Endothelial cell of umbilical vein (primary cell): Measurements from ENCODE around the gene TNS2. TPM values are rescaled to one million over a fixed set of nuclear protein-coding genes. Genes with fewer than 3 reads are reported as not detected.

ENCODE experiments used
- BruUV-seq: library from RNA; stranded (reverse); fragments of 400-500 nt; replicated peaks from 2 replicates; lab custom pipeline; 2021; lab: Mats Ljungman, UMichigan
- CTCF ChIA-PET: fragments of 300-600, 350-600 bp; sonication (Branson Sonifier 250); formaldehyde crosslinking; loops from one replicate; lab custom pipeline; 2021; ENCODE audit warnings: antibody characterized with exemption, inconsistent platforms; lab: Charles Lee
- POLR2A ChIA-PET: fragments of 300-600, 350-600 bp; sonication (Branson Sonifier 250); formaldehyde crosslinking; loops from one replicate; lab custom pipeline; 2021; ENCODE audit warnings: antibody characterized with exemption, inconsistent platforms; lab: Charles Lee
- DNase-seq: peaks from one replicate; pipeline ENCODE4 v3.0.0-alpha.2; 2011; ENCODE audit warnings: low read depth, low spot score
- FAIRE-seq: peaks from 2 replicates; lab custom pipeline; 2011; peaks lifted over from hg19 to GRCh38; lab: Jason Lieb, UNC
- H2AFZ ChIP-seq: 2 replicates; pipeline ENCODE4 v1.6.0; 2012; ENCODE audit warnings: low read depth, low read length, control low read depth, inconsistent platforms
- H3K27ac ChIP-seq: 2 replicates; pipeline ENCODE4 v1.5.1; 2011; ENCODE audit warnings: low read depth, mild to moderate bottlenecking, control low read depth, low read length, moderate library complexity; ENCODE audit not compliant: insufficient read depth
- H3K27me3 ChIP-seq, 2 experiments: 2 replicates each; pipeline versions ENCODE4 v1.6.0 to v1.6.1; 2011; ENCODE audit warnings: low read length in 2 of 2, mixed read lengths in 1 of 2; ENCODE audit not compliant: control insufficient read depth in 2 of 2, insufficient read depth in 2 of 2
- H3K36me3 ChIP-seq, 2 experiments: 2 replicates in 1 of 2; 3 replicates in 1 of 2; pipeline ENCODE4 v1.5.1; 2011; ENCODE audit warnings: low read length in 2 of 2, mild to moderate bottlenecking in 1 of 2, moderate library complexity in 1 of 2; ENCODE audit not compliant: control insufficient read depth in 2 of 2, insufficient read depth in 2 of 2; ENCODE audit errors: extremely low read depth in 1 of 2
- H3K4me1 ChIP-seq: 3 replicates; pipeline ENCODE4 v1.5.1; 2011; ENCODE audit warnings: mild to moderate bottlenecking, low read length; ENCODE audit not compliant: control insufficient read depth, insufficient read depth; ENCODE audit errors: extremely low read depth
- H3K4me2 ChIP-seq: 2 replicates; pipeline ENCODE4 v1.6.1; 2011; ENCODE audit warnings: low read length, control low read depth, mixed read lengths; ENCODE audit not compliant: insufficient read depth
- H3K4me3 ChIP-seq, 3 experiments: fragments of 200-600 bp in 1 of 3; sonication (generic), shearing (Covaris generic) in 1 of 3; replicated peaks in 1 of 3; 2 replicates each; pipeline ENCODE4 v1.5.1; 2011 to 2016; ENCODE audit warnings: control low read depth in 3 of 3, low read length in 3 of 3, mild to moderate bottlenecking in 2 of 3, inconsistent platforms in 1 of 3, low read depth in 1 of 3, moderate library complexity in 1 of 3; ENCODE audit not compliant: insufficient read depth in 1 of 3
- H3K79me2 ChIP-seq: 2 replicates; pipeline ENCODE4 v1.6.0; 2012; ENCODE audit warnings: low read length, inconsistent platforms; ENCODE audit not compliant: control insufficient read depth, insufficient read depth
- H3K9ac ChIP-seq: replicated peaks from 2 replicates; pipeline ENCODE3; 2011; ENCODE audit warnings: low read length, control low read depth; ENCODE audit not compliant: insufficient read depth; ENCODE audit errors: extremely low read depth
- H3K9me1 ChIP-seq: replicated peaks from 3 replicates; pipeline ENCODE4 v1.6.0; 2011; ENCODE audit warnings: mild to moderate bottlenecking, low read length; ENCODE audit not compliant: control insufficient read depth, insufficient read depth; ENCODE audit errors: extremely low read depth
- H3K9me3 ChIP-seq: replicated peaks from 2 replicates; pipeline ENCODE4 v1.5.1; 2012; ENCODE audit warnings: low read length, inconsistent platforms; ENCODE audit not compliant: control insufficient read depth, insufficient read depth
- H4K20me1 ChIP-seq: replicated peaks from 2 replicates; pipeline ENCODE3; 2011; ENCODE audit warnings: mild to moderate bottlenecking, low read length; ENCODE audit not compliant: control insufficient read depth, insufficient read depth; ENCODE audit errors: extremely low read depth
- CTCF ChIP-seq, 2 donors: IDR thresholded peaks; 1 replicate in 1 of 2; 2 replicates in 1 of 2; pipeline ENCODE4 v1.5.1; 2011; ENCODE audit warnings: low read length in 2 of 2, mild to moderate bottlenecking in 2 of 2, moderate library complexity in 2 of 2, control low read depth in 1 of 2, inconsistent platforms in 1 of 2, low read depth in 1 of 2; ENCODE audit not compliant: insufficient read depth in 1 of 2; ENCODE audit errors: extremely low read depth in 1 of 2
- EZH2 ChIP-seq: IDR thresholded peaks from 2 replicates; pipeline ENCODE4 v1.6.1; 2012; ENCODE audit warnings: borderline replicate concordance, low read depth, mild to moderate bottlenecking, moderate library complexity, low read length, inconsistent platforms; ENCODE audit not compliant: severe bottlenecking
- FOS ChIP-seq: IDR thresholded peaks from 2 replicates; pipeline ENCODE4 v1.6.1; 2011; ENCODE audit warnings: mild to moderate bottlenecking, low read length, moderate library complexity, borderline replicate concordance; ENCODE audit not compliant: insufficient read depth
- GATA2 ChIP-seq: IDR thresholded peaks from 2 replicates; pipeline ENCODE4 v1.7.0; 2011; ENCODE audit warnings: low read depth, mild to moderate bottlenecking, moderate library complexity, mixed read lengths, low read length; ENCODE audit not compliant: insufficient read length, insufficient read depth
- JUN ChIP-seq: IDR thresholded peaks from 2 replicates; pipeline ENCODE4 v1.6.1; 2011; ENCODE audit warnings: borderline replicate concordance, low read depth; ENCODE audit not compliant: insufficient read length, insufficient read depth
- MAX ChIP-seq: IDR thresholded peaks from 2 replicates; pipeline ENCODE4 v1.6.1; 2011; ENCODE audit not compliant: insufficient read depth, insufficient read length
- MYC ChIP-seq: IDR thresholded peaks from one replicate; pipeline ENCODE4 v1.6.1; 2011; ENCODE audit warnings: mild to moderate bottlenecking, low read depth, low read length
- POLR2A ChIP-seq: IDR thresholded peaks from 2 replicates; pipeline ENCODE4 v1.6.1; 2012; ENCODE audit warnings: low read depth, mild to moderate bottlenecking, control low read depth, low read length
- POLR2AphosphoS5 ChIP-seq: IDR thresholded peaks from 2 replicates; pipeline ENCODE4 v1.6.1; 2012; ENCODE audit warnings: low read depth, mild to moderate bottlenecking, control low read depth, low read length, moderate library complexity; ENCODE audit not compliant: insufficient read depth
- dilution Hi-C: fragments of 300-500 bp; cut with MboI; formaldehyde crosslinking; loops from one replicate; pipeline ENCODE4 v1.15.0; 2019; ENCODE audit warnings: low sequenced_read_pairs; ENCODE audit not compliant: extremely low pct_ligation_motif_present
- intact Hi-C: fragments of 100-400 bp; cut with micrococcal nuclease; formaldehyde crosslinking; loops from one replicate; pipeline ENCODE4 v1.10.0; 2022
- polyA plus RNA-seq, 4 experiments: library from polyadenylated mRNA; depleted of rRNA in 3 of 4; stranded (reverse) in 3 of 4; unstranded in 1 of 4; fragments of >200 nt; gene quantifications; 2 replicates each; pipeline versions ENCODE4 v1.2.1 to v1.2.3, GENCODE V29; 2011 to 2012; ENCODE audit warnings: missing spikeins in 1 of 4
- total RNA-seq: library from RNA; stranded (reverse); gene quantifications from 2 replicates; pipeline ENCODE4 v1.2.3, GENCODE V29; 2021

Gene TNS2
- total and polyA plus RNA-seq, 2 donors (not counting 3 experiments of a cell fraction or from before 2014, with no cell fraction given): 84.5 to 106 TPM

- Histone ChIP-seq H3K4me1 (peaks cover 27% of the 10 kb centered on the region), H3K36me3 (no peaks in the 10 kb centered on the region), H3K27me3 (no peaks in the 10 kb centered on the region), H3K9me1 (no peaks in the 10 kb centered on the region), H2AFZ (no peak overlapping the region), H3K4me2 (no peak overlapping the region), H3K4me3 (no peak overlapping the region), H3K79me2 (no peaks in the 10 kb centered on the region), H4K20me1 (no peaks in the 10 kb centered on the region), H3K27ac (no peak overlapping the region), H3K9ac (no peak overlapping the region), H3K9me3 (no peaks in the 10 kb centered on the region)
- DNase-seq (no peak), FAIRE-seq (no peak)
- no TSS peak for BruUV-seq
- ChIA-PET POLR2A (no interaction called here), CTCF (interaction anchor here (1.2 to 10.8 kb wide), 6 partner anchors 14 to 97 kb away, joined by 3 to 463 read pairs (median 23); partner anchors contain the start of gene SPRYD3)
- intact Hi-C loops (no loop called here), dilution Hi-C loops (no loop called here)
- TF ChIP-seq GATA2: no peak
- no peak for TF ChIP-seq CTCF (IDR thresholded peaks at IDR 0.05; ENCODE audit: extremely low read depth in 1 of 2, insufficient read depth in 1 of 2, low read depth in 1 of 2, low read length in 2 of 2)
- TF ChIP-seq POLR2AphosphoS5: no peak
- TF ChIP-seq MAX: no peak
- no peak for TF ChIP-seq POLR2A
- no peak for TF ChIP-seq FOS
- no peak for TF ChIP-seq JUN
- no peak for TF ChIP-seq EZH2
- TF ChIP-seq MYC: no peak
Observed at GRCh38 chr12:53100466-53101151, 50.7 kb downstream of the TNS2 start.
